HG02852 (cell line): Measurements from ENCODE around the gene PLGRKT.
"Not testable (repeated sequence)": the region's sequence is repeated elsewhere in the genome, so short reads cannot be mapped to it uniquely, and the experiment has no call there.

Source experiments
- ATAC-seq: cut with Tn5 transposase; IDR thresholded peaks from one replicate; pipeline ENCODE4 v1.9.1; 2021; ENCODE audit warnings: mild to moderate bottlenecking, moderate library complexity; ENCODE audit not compliant: unreplicated experiment

The PLGRKT gene

DNA sequence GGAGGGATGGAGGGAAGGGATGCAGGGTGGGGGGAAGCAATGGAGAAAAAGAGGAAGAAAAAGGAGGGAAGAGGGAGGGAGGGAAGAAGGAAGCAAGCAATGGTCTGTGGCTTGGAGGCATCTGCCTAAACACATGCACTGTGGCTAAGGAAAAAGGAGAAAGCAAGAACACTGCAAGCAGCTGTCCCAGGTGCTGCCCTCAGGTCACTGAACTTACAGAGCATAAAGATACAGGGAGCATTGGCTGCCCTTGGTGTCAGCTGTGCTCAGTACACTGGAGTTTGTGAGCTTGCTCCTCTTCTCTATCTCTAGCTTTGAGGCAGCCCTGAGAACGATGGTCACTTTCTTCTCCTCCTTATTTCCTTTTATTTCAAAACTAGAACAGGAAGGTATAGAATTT is 116.1 kb downstream of the PLGRKT start:
- not testable (repeated sequence) for ATAC-seq

DNA sequence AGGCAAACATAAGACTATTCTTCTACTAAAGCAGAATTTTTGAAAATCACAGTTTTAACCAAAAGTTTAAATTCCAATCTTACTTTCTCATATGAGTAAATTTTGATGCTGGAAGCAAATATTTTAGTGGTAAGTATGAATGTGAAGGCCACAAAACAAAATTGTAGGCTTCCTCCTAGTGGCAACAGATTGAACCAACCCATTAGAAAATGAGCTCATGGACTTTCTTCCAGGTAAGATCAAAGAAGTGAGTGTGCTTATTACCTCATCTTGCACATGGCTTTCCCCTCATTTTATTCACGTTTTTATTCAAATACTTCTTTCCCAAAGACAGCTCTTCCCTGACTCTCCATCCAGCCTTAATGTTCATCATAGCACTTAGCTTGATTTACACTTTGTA is 116.7 kb downstream of the PLGRKT start:
- no peak for ATAC-seq

GRCh38 chr9:5316406-5316805 is 121.3 kb downstream of the PLGRKT start:
- ATAC-seq: not testable (repeated sequence)

GRCh38 chr9:5315187-5315923 is 122.4 kb downstream of the PLGRKT start:
- ATAC-seq: no peak

- no peak for ATAC-seq
Measured at GRCh38 chr9:5310851-5311250, 126.9 kb downstream of the PLGRKT start.
